IMR-90 (cell line): ENCODE measurements around the gene PTPRN2.

ENCODE experiments used
- BHLHE40 ChIP-seq: fragments of 150-350 bp; IDR thresholded peaks from 2 replicates; pipeline ENCODE4 v1.6.1; 2016; ENCODE audit warnings: mild to moderate bottlenecking, low read depth, low read length
- CEBPB ChIP-seq: IDR thresholded peaks from 2 replicates; pipeline ENCODE4 v1.6.1; 2012; ENCODE audit warnings: low read depth, low read length, improper control_type of control experiment
- FOS ChIP-seq: fragments of 150-350 bp; IDR thresholded peaks from 2 replicates; pipeline ENCODE4 v1.6.1; 2016; ENCODE audit warnings: low read depth, low read length
- MAFK ChIP-seq: IDR thresholded peaks from 2 replicates; pipeline ENCODE4 v1.6.1; 2012; ENCODE audit warnings: low read depth, low read length, improper control_type of control experiment
- MAZ ChIP-seq: IDR thresholded peaks from 2 replicates; pipeline ENCODE4 v1.6.1; 2012; ENCODE audit warnings: low read depth, mild to moderate bottlenecking, low read length, improper control_type of control experiment, moderate library complexity, borderline replicate concordance
- MXI1 ChIP-seq: IDR thresholded peaks from 2 replicates; pipeline ENCODE4 v1.6.1; 2012; ENCODE audit warnings: low read depth, mild to moderate bottlenecking, low read length, moderate library complexity, borderline replicate concordance
- POLR2A ChIP-seq: IDR thresholded peaks from 2 replicates; pipeline ENCODE4 v1.6.1; 2012; ENCODE audit warnings: mild to moderate bottlenecking, low read depth, low read length
- RAD21 ChIP-seq: IDR thresholded peaks from 2 replicates; pipeline ENCODE4 v1.6.1; 2012; ENCODE audit warnings: low read length, improper control_type of control experiment
- RCOR1 ChIP-seq: IDR thresholded peaks from 2 replicates; pipeline ENCODE4 v1.6.1; 2012; ENCODE audit warnings: mild to moderate bottlenecking, low read length, improper control_type of control experiment; ENCODE audit not compliant: insufficient replicate concordance
- RFX5 ChIP-seq: IDR thresholded peaks from 2 replicates; pipeline ENCODE4 v1.8.0; 2012; ENCODE audit warnings: low read depth, mild to moderate bottlenecking, low read length, moderate library complexity
- SMC3 ChIP-seq: fragments of 150-350 bp; IDR thresholded peaks from 2 replicates; pipeline ENCODE4 v1.6.1; 2016; ENCODE audit warnings: low read depth, mild to moderate bottlenecking, antibody characterized with exemption, low read length, moderate library complexity
- TF ChIP-seq, protein P1 (sequence below): conservative IDR thresholded peaks from 2 replicates; pipeline ENCODE4 v1.5.1; 2012; ENCODE audit warnings: mild to moderate bottlenecking, low read depth, low read length, improper control_type of control experiment
- TF ChIP-seq, protein P2 (sequence below): fragments of 150-350 bp; IDR thresholded peaks from 2 replicates; pipeline ENCODE4 v1.6.1; 2016; ENCODE audit warnings: low read depth, mild to moderate bottlenecking, low read length, moderate library complexity, borderline replicate concordance
- TF ChIP-seq, protein P3 (sequence below): fragments of 150-350 bp; IDR thresholded peaks from 2 replicates; pipeline ENCODE4 v1.6.1; 2017; ENCODE audit warnings: mild to moderate bottlenecking, antibody characterized with exemption, low read length, low read depth

DNA sequence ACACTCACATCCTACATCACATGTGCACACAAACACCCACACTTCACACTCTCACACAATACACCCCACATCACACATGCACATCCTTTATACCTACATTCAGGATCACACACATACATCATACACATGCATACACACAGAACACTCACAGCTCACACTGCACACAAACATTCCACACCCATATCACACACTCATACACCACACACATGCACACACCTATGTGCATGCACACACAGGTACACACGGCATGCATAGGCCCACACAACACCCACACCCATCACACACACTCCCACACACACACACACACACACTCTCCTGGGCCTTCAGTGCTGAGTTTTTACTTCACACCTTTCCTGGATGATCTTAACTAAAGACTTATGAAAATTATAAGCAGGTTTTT lies 1030.4 kb downstream of the PTPRN2 start:
- TF ChIP-seq, protein P1, sequence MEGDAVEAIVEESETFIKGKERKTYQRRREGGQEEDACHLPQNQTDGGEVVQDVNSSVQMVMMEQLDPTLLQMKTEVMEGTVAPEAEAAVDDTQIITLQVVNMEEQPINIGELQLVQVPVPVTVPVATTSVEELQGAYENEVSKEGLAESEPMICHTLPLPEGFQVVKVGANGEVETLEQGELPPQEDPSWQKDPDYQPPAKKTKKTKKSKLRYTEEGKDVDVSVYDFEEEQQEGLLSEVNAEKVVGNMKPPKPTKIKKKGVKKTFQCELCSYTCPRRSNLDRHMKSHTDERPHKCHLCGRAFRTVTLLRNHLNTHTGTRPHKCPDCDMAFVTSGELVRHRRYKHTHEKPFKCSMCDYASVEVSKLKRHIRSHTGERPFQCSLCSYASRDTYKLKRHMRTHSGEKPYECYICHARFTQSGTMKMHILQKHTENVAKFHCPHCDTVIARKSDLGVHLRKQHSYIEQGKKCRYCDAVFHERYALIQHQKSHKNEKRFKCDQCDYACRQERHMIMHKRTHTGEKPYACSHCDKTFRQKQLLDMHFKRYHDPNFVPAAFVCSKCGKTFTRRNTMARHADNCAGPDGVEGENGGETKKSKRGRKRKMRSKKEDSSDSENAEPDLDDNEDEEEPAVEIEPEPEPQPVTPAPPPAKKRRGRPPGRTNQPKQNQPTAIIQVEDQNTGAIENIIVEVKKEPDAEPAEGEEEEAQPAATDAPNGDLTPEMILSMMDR, result no peak
- TF ChIP-seq MAZ (no peak), POLR2A (no peak), MAFK (no peak), CEBPB (no peak), MXI1 (no peak), SMC3 (no peak), RFX5 (no peak), RCOR1 (no peak), BHLHE40 (no peak), FOS (no peak), RAD21 (no peak)
- TF ChIP-seq, protein P2, sequence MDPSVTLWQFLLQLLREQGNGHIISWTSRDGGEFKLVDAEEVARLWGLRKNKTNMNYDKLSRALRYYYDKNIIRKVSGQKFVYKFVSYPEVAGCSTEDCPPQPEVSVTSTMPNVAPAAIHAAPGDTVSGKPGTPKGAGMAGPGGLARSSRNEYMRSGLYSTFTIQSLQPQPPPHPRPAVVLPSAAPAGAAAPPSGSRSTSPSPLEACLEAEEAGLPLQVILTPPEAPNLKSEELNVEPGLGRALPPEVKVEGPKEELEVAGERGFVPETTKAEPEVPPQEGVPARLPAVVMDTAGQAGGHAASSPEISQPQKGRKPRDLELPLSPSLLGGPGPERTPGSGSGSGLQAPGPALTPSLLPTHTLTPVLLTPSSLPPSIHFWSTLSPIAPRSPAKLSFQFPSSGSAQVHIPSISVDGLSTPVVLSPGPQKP, result no peak
- TF ChIP-seq, protein P3, sequence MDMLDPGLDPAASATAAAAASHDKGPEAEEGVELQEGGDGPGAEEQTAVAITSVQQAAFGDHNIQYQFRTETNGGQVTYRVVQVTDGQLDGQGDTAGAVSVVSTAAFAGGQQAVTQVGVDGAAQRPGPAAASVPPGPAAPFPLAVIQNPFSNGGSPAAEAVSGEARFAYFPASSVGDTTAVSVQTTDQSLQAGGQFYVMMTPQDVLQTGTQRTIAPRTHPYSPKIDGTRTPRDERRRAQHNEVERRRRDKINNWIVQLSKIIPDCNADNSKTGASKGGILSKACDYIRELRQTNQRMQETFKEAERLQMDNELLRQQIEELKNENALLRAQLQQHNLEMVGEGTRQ, result no peak
